Esophagus muscularis mucosa (tissue), 4 donors: Measurements from ENCODE around the gene ITFG1. TPM values are rescaled to one million over a fixed set of nuclear protein-coding genes. Genes with fewer than 3 reads are reported as not detected.

ENCODE experiments used
- DNase-seq: peaks from one replicate; pipeline ENCODE4 v3.0.0-alpha.2; 2017; ENCODE audit errors: extremely low spot score
- H3K27ac ChIP-seq, 4 donors: fragments of 200-600 bp; sonication (generic); replicated peaks in 1 of 4; 1 replicate in 3 of 4; 2 replicates in 1 of 4; pipeline ENCODE4 v1.5.1; 2016 to 2019; ENCODE audit warnings: mild to moderate bottlenecking in 1 of 4
- H3K27me3 ChIP-seq, 4 donors: fragments of 200-600 bp; sonication (generic); one replicate each; pipeline versions ENCODE4 v1.5.1 to v1.6.0; 2016 to 2019
- H3K36me3 ChIP-seq, 4 donors: fragments of 200-600 bp; sonication (generic); one replicate each; pipeline ENCODE4 v1.5.1; 2016 to 2019
- H3K4me1 ChIP-seq, 4 donors: fragments of 200-600 bp; sonication (generic); one replicate each; pipeline ENCODE4 v1.5.1; 2016 to 2019
- H3K4me3 ChIP-seq, 4 donors: fragments of 200-600 bp; sonication (generic); 1 replicate in 2 of 4; 2 replicates in 2 of 4; pipeline ENCODE4 v1.5.1; 2016 to 2019; ENCODE audit warnings: mild to moderate bottlenecking in 4 of 4, moderate library complexity in 1 of 4
- H3K9me3 ChIP-seq, 4 donors: fragments of 200-600 bp; sonication (generic); 1 replicate in 3 of 4; 2 replicates in 1 of 4; pipeline ENCODE4 v1.5.1; 2016 to 2019
- CTCF ChIP-seq, 3 experiments: fragments of 200-600 bp in 2 of 3; fragments of 450-650 bp in 1 of 3; sonication (generic) in 2 of 3; IDR thresholded peaks; one replicate each; pipeline ENCODE4 v1.5.1; 2017 to 2019; ENCODE audit warnings: antibody characterized with exemption in 3 of 3, mild to moderate bottlenecking in 2 of 3, moderate library complexity in 1 of 3
- EP300 ChIP-seq: sonication (generic); formaldehyde crosslinking; IDR thresholded peaks from one replicate; pipeline ENCODE4 v1.6.1; 2017; ENCODE audit warnings: antibody characterized with exemption
- POLR2A ChIP-seq: fragments of 450-650 bp; IDR thresholded peaks from one replicate; pipeline ENCODE4 v1.6.1; 2017; ENCODE audit warnings: antibody characterized with exemption, moderate library complexity, mild to moderate bottlenecking, low read depth
- POLR2AphosphoS5 ChIP-seq, 2 donors: sonication (generic); formaldehyde crosslinking; IDR thresholded peaks; one replicate each; pipeline ENCODE4 v1.6.1; 2017; ENCODE audit warnings: antibody characterized with exemption in 2 of 2
- WGBS: methylation state at CpG from one replicate; pipeline ENCODE4 v1.1.5; 2018; 5-methylcytosine and 5-hydroxymethylcytosine counted together
- intact Hi-C: fragments of 100-400 bp; cut with DNase I; formaldehyde crosslinking; loops from one replicate; pipeline ENCODE4 v1.15.1; 2023
- total RNA-seq, 4 donors: library from RNA; depleted of rRNA; stranded (reverse); fragments of >200 nt; gene quantifications; one replicate each; pipeline versions ENCODE4 v1.1.0 to v1.2.1, GENCODE V29; 2016

The ITFG1 gene
- total RNA-seq, 4 donors from 2014 or later: 32.2 to 44.4 (median 41.7) TPM

- WGBS: 97% methylated on average over 1 of the region's 1 CpG
- Histone ChIP-seq H3K4me1 (no peaks in the 10 kb centered on the region), H3K36me3 (peaks cover 18 to 40% (median 32%) of the 10 kb centered on the region in 4 donors), H3K4me3 (no peak overlapping the region), H3K27ac (no peak overlapping the region), H3K9me3 (no peaks in the 10 kb centered on the region), H3K27me3 (no peaks in the 10 kb centered on the region)
- TF ChIP-seq EP300: no peak
- no peak for TF ChIP-seq CTCF (IDR thresholded peaks at IDR 0.05)
- no peak for TF ChIP-seq POLR2AphosphoS5 (IDR thresholded peaks at IDR 0.05)
- no peak for TF ChIP-seq POLR2A
- no peak for DNase-seq
- intact Hi-C loops: no loop called here
Measured at GRCh38 chr16:47426806-47427205, 34.1 kb downstream of the ITFG1 start.

GRCh38 chr16:47424846-47425245, 36.0 kb downstream of the ITFG1 start:
- peaks cover 21 to 46% (median 32%) of the 10 kb centered on the region in 4 donors for H3K36me3 ChIP-seq
- intact Hi-C loops: no loop called here
- H3K4me3 ChIP-seq: no peak overlapping the region
- no peak overlapping the region for H3K27ac ChIP-seq
- no peak for TF ChIP-seq POLR2AphosphoS5 (IDR thresholded peaks at IDR 0.05)
- TF ChIP-seq POLR2A: no peak
- TF ChIP-seq EP300: no peak
- no peak for TF ChIP-seq CTCF (IDR thresholded peaks at IDR 0.05)
- H3K9me3 ChIP-seq: no peaks in the 10 kb centered on the region
- DNase-seq: no peak
- H3K27me3 ChIP-seq: no peaks in the 10 kb centered on the region
- WGBS: 96% methylated on average over 12 of the region's 13 CpGs
- H3K4me1 ChIP-seq: no peaks in the 10 kb centered on the region

GRCh38 chr16:47416869-47417268, 44.0 kb downstream of the ITFG1 start:
- Histone ChIP-seq H3K27ac (no peak overlapping the region), H3K4me3 (no peak overlapping the region), H3K9me3 (no peaks in the 10 kb centered on the region), H3K36me3 (peaks cover 0 to 9% (median 1%) of the 10 kb centered on the region in 4 donors), H3K27me3 (no peaks in the 10 kb centered on the region), H3K4me1 (peaks cover 0 to 7% (median 0%) of the 10 kb centered on the region in 4 donors)
- no peak for DNase-seq
- WGBS: 95% methylated on average over 1 of the region's 1 CpG
- intact Hi-C loops: no loop called here
- TF ChIP-seq POLR2AphosphoS5 (IDR thresholded peaks at IDR 0.05) (no peak), POLR2A (no peak), CTCF (IDR thresholded peaks at IDR 0.05) (no peak), EP300 (no peak)

GRCh38 chr16:47413041-47413440, 47.8 kb downstream of the ITFG1 start:
- no peak overlapping the region for H3K27ac ChIP-seq
- intact Hi-C loops: no loop called here
- no peaks in the 10 kb centered on the region for H3K9me3 ChIP-seq
- H3K36me3 ChIP-seq: no peaks in the 10 kb centered on the region
- TF ChIP-seq POLR2AphosphoS5 (IDR thresholded peaks at IDR 0.05) (no peak), EP300 (no peak), POLR2A (no peak), CTCF (IDR thresholded peaks at IDR 0.05) (no peak)
- DNase-seq: no peak
- H3K4me3 ChIP-seq: no peak overlapping the region
- 59% methylated on average over 1 of the region's 1 CpG for WGBS
- no peaks in the 10 kb centered on the region for H3K27me3 ChIP-seq
- peaks cover 0 to 7% (median 0%) of the 10 kb centered on the region in 4 donors for H3K4me1 ChIP-seq

GRCh38 chr16:47408491-47408890, 52.4 kb downstream of the ITFG1 start:
- DNase-seq: no peak
- Histone ChIP-seq H3K4me1 (peaks cover 0 to 2% (median 0%) of the 10 kb centered on the region in 4 donors), H3K27me3 (no peaks in the 10 kb centered on the region), H3K36me3 (no peaks in the 10 kb centered on the region), H3K27ac (no peak overlapping the region), H3K9me3 (no peaks in the 10 kb centered on the region), H3K4me3 (no peak overlapping the region)
- TF ChIP-seq EP300 (no peak), POLR2AphosphoS5 (IDR thresholded peaks at IDR 0.05) (no peak), POLR2A (no peak), CTCF (IDR thresholded peaks at IDR 0.05) (no peak)
- intact Hi-C loops: no loop called here
- WGBS: 91% methylated on average over 3 of the region's 3 CpGs
